Occipital lobe (tissue), 2 donors: Measurements from ENCODE around the gene ARHGEF40. TPM values are rescaled to one million over a fixed set of nuclear protein-coding genes. Genes with fewer than 3 reads are reported as not detected.
A peak's percentile ranks its signal among the peaks of the same experiment; 100 is the strongest.

Source experiments
- DNase-seq: peaks from one replicate; lab custom pipeline; 2025; lab: John Stamatoyannopoulos, UW
- total RNA-seq: library from RNA; depleted of rRNA; stranded (reverse); fragments of >200 nt; gene quantifications from one replicate; pipeline ENCODE4 v1.2.3, GENCODE V29; 2014

The ARHGEF40 gene
- total RNA-seq, 1 donor from 2014 or later = 15.9 TPM

- no peak for DNase-seq
These were observed 27.0 kb downstream of the ARHGEF40 start for GRCh38 chr14:21096978-21097635.

DNA sequence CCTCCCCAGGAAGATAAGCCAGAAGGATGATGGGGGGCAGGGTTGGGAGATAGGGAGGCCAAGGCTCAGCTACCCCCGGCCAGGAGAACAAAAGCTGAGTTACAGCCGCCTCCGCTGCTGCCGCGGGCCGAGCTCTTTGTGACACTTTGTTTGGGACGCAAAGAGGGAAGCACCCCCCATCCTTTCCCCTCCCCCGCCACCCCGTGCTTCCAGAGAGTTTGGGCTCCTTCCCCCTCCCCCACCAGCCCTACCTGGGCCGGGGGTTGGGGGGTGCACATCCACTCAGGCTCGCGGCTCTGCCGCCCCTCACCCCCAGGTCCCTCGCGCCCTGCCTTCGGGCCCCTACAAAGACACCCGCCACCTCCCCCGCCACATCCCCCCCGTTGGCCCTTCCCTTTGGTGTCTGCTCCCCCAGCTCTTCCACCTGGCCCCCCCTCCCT, 27.6 kb downstream of the ARHGEF40 start:
- DNase-seq = no peak

GRCh38 chr14:21098076-21098891, 28.2 kb downstream of the ARHGEF40 start, which contains the start of gene ZNF219:
ZNF219 (minus strand) TSS chr14:21098655; CDS start chr14:21093591, 5,064 bp downstream.
- peak; percentile 13 for DNase-seq

GRCh38 chr14:21098892-21099595, 28.9 kb downstream of the ARHGEF40 start:
- no peak for DNase-seq

DNA sequence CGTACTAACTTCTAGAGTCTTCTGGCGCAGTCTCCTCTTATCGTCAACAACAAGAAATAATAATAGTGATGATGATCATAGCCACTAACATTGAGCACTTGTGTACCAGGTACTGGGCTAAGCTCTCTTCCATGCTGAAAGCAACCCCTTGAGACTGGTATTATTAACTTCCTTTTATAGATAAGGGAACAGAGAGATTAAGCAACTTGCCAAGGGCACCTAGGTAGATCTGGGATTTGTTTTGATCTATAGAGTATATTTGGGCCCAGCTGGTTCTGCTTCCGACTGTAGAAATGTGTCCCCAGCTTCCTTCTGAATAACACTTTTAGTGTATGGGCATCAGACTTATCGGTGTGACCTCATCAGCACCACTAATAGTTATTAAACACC, 29.5 kb downstream of the ARHGEF40 start:
- no peak for DNase-seq

DNA sequence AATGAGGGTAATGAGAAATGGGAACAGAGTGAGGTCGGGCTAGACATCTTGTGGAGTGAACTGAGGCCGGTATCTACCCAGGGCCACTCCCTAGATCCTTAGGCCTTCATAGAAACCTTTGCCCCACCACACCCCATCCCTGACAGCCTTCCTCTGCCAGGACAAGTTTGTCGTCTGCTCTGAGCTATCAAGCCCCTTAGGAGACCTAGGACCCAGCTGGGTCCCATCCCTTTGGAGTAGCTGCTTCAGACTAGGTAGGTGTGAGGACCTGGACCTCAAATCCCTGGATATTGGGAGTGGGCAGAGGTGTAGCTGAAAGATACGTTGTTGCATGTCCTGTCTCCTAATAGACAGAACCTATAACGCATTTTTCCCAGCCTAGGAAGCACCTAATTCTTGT, 30.8 kb downstream of the ARHGEF40 start, which contains the start of gene TMEM253:
TSS of gene TMEM253 (plus strand) at position 136 of the 400 bp plus-strand sequence. CDS start 278 bp downstream, outside the sequence.
- DNase-seq = no peak

- DNase-seq = no peak
These were observed 31.8 kb downstream of the ARHGEF40 start for GRCh38 chr14:21101802-21102413.

GRCh38 chr14:21102521-21103410, 32.7 kb downstream of the ARHGEF40 start:
- DNase-seq = no peak

GRCh38 chr14:21103411-21103709, 33.3 kb downstream of the ARHGEF40 start:
- DNase-seq = no peak

DNA sequence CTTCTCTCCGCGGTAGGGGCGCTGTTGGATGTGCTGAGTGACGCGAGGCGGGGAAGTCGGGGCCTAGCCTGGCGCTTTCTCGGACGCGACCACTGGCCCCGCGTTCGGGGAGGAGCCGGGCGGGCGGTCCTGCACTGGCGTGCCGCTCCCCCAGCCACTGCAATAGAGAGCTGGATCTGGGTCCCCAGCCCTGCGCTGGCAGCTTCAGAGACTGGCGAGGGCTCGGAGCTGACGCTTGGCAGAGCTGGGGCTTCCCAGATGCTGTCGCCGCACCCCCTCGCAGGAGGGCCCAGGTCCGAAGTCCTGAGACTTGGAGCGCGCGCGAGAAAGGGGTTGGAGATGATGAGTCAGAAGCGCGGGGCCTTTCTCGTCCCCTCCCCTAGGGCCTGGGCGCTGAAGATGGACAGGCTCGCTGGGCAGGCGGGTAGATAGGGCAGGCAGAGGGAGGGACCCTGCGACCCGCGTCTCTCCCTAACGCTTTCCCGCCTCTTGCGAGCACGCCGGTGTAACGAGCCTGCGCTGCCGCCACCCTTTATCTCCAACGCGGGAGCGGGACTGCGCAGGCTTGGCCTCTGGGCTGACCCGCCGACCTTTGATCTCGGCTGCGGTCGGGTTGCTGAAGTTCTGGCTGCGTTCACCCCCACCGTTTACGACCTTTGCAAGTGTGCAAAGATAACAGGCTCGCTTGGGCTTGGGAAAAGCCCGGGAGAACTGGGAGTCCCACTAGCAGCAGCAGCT, 33.8 kb downstream of the ARHGEF40 start:
- DNase-seq = peak; percentile 95

- peak; percentile 79 for DNase-seq
These were observed 34.5 kb downstream of the ARHGEF40 start for GRCh38 chr14:21104448-21105060.

- no peak for DNase-seq
These were observed 35.0 kb downstream of the ARHGEF40 start for GRCh38 chr14:21105095-21105494.

- DNase-seq = no peak
These were observed 36.0 kb downstream of the ARHGEF40 start for GRCh38 chr14:21106176-21106497.

DNA sequence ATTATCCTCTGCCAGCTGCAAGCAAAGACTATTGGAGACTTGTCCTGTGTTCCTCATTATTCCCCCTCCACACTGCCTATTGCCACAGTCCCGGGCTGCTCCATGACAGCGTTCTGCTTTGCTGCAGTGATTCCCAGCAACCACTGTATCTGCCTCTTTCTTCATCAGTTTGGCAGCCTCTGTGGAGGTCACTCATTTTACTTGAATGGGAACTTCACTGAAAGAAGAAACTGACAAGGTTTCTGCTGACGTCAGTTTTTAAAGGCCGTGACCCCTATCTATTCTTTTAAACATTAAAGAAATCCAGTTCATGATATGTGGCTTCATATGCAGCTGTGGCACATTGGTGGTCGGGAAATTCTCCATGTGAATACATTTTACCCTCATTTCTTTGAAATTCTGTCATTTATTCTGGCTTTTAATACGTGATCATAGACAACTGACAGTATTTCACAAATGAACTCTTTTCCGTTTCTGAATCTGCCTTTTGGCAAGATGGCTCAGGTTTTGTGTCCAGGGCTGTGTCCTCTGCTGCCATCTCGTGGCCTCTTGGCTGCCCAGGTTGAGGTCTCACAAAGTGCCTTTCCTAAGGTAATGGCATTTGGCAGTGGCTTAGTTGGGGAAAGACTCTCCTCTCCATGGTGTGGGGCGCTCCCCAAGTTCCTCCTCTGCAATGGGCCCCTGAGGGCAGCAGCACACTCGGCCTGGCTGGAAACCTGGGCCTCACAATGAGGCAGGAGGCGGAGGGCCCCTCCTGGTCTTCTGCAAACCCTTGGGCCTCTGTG, 36.6 kb downstream of the ARHGEF40 start:
- DNase-seq = peak; percentile 58

- no peak for DNase-seq
These were observed 37.2 kb downstream of the ARHGEF40 start for GRCh38 chr14:21107283-21107800.

GRCh38 chr14:21108791-21109190, 38.7 kb downstream of the ARHGEF40 start:
- DNase-seq = no peak

GRCh38 chr14:21109377-21110138, 39.5 kb downstream of the ARHGEF40 start:
- DNase-seq = no peak

GRCh38 chr14:21112255-21112654, 42.2 kb downstream of the ARHGEF40 start:
- DNase-seq = no peak
